Breast epithelium (tissue), 4 donors: Measurements from ENCODE around the gene SENP8. TPM values are rescaled to one million over a fixed set of nuclear protein-coding genes. Genes with fewer than 3 reads are reported as not detected.
A peak's percentile ranks its signal among the peaks of the same experiment; 100 is the strongest.

ENCODE experiments used
- DNase-seq, 2 donors: peaks; one replicate each; pipeline ENCODE4 v3.0.0-alpha.2; 2019; ENCODE audit warnings: low spot score in 2 of 2
- H3K27ac ChIP-seq, 2 donors: fragments of 200-600 bp; sonication (generic) in 1 of 2; one replicate each; pipeline ENCODE4 v1.5.1; 2016 to 2019; ENCODE audit warnings: mild to moderate bottlenecking in 1 of 2
- H3K27me3 ChIP-seq, 2 donors: fragments of 200-600 bp; sonication (generic) in 1 of 2; one replicate each; pipeline versions ENCODE4 v1.5.1 to v1.6.0; 2017 to 2019; ENCODE audit warnings: control low read depth in 1 of 2, mild to moderate bottlenecking in 1 of 2
- H3K36me3 ChIP-seq: fragments of 200-600 bp; one replicate; pipeline ENCODE4 v1.5.1; 2019
- H3K4me1 ChIP-seq, 2 donors: fragments of 200-600 bp; sonication (generic); one replicate each; pipeline ENCODE4 v1.5.1; 2016 to 2019; ENCODE audit warnings: control low read depth in 1 of 2
- H3K4me3 ChIP-seq, 3 donors: fragments of 200-600 bp; sonication (generic); 1 replicate in 2 of 3; 2 replicates in 1 of 3; pipeline ENCODE4 v1.5.1; 2016 to 2019; ENCODE audit warnings: mild to moderate bottlenecking in 3 of 3, moderate library complexity in 2 of 3
- H3K9me3 ChIP-seq, 2 donors: fragments of 200-600 bp; sonication (generic) in 1 of 2; one replicate each; pipeline ENCODE4 v1.5.1; 2016 to 2019; ENCODE audit warnings: control low read depth in 1 of 2
- CTCF ChIP-seq, 3 donors: fragments of 450-650 bp; IDR thresholded peaks; one replicate each; pipeline ENCODE4 v1.5.1; 2016 to 2017; ENCODE audit warnings: antibody characterized with exemption in 3 of 3, mild to moderate bottlenecking in 3 of 3, moderate library complexity in 3 of 3
- POLR2A ChIP-seq: fragments of 450-650 bp; IDR thresholded peaks from one replicate; pipeline ENCODE4 v1.6.1; 2016; ENCODE audit warnings: antibody characterized with exemption, mild to moderate bottlenecking, moderate library complexity
- POLR2AphosphoS5 ChIP-seq, 3 donors: sonication (generic); formaldehyde crosslinking; IDR thresholded peaks; one replicate each; pipeline ENCODE4 v1.6.1; 2017; ENCODE audit warnings: antibody characterized with exemption in 3 of 3
- intact Hi-C: fragments of 100-400 bp; cut with DNase I; formaldehyde crosslinking; loops from one replicate; pipeline ENCODE4 v1.15.1; 2023; ENCODE audit warnings: low total_unique reads
- total RNA-seq, 3 donors: library from RNA; depleted of rRNA; stranded (reverse); fragments of >200 nt; gene quantifications; one replicate each; pipeline ENCODE4 v1.1.0, GENCODE V29; 2016

The SENP8 gene
- total RNA-seq, 3 donors from 2014 or later: 1.6 to 4.4 (median 2.0) TPM

- DNase-seq: peak; percentile 87 to 88
- no peaks in the 10 kb centered on the region for H3K36me3 ChIP-seq
- peaks cover 0 to 5% of the 10 kb centered on the region in 2 donors for H3K4me1 ChIP-seq
- intact Hi-C loops: no loop called here
- no peaks in the 10 kb centered on the region for H3K27me3 ChIP-seq
- peak overlapping the region; percentile 92 to 93 for H3K27ac ChIP-seq
- TF ChIP-seq POLR2AphosphoS5 (IDR thresholded peaks at IDR 0.05) (peak in 1 of 3 donors; percentile 58), POLR2A (no peak), CTCF (IDR thresholded peaks at IDR 0.05) (peak; percentile 91 to 92 (median 91))
- peak overlapping the region; percentile 45 to 68 (median 52) for H3K4me3 ChIP-seq
- H3K9me3 ChIP-seq: no peaks in the 10 kb centered on the region
Measured at GRCh38 chr15:72155635-72156616, 37.7 kb downstream of the SENP8 start.

GRCh38 chr15:72156928-72157327 is 38.7 kb downstream of the SENP8 start:
- Histone ChIP-seq H3K27me3 (no peaks in the 10 kb centered on the region), H3K4me3 (no peak overlapping the region), H3K36me3 (no peaks in the 10 kb centered on the region), H3K4me1 (peaks cover 0 to 5% of the 10 kb centered on the region in 2 donors), H3K27ac (peak overlapping the region in 1 of 2 donors; percentile 92), H3K9me3 (no peaks in the 10 kb centered on the region)
- no peak for TF ChIP-seq POLR2A
- TF ChIP-seq POLR2AphosphoS5 (IDR thresholded peaks at IDR 0.05): no peak
- TF ChIP-seq CTCF (IDR thresholded peaks at IDR 0.05): no peak
- intact Hi-C loops: no loop called here
- no peak for DNase-seq

GRCh38 chr15:72160696-72161245 is 42.6 kb downstream of the SENP8 start:
- H3K4me1 ChIP-seq: no peaks in the 10 kb centered on the region
- H3K36me3 ChIP-seq: no peaks in the 10 kb centered on the region
- H3K9me3 ChIP-seq: no peaks in the 10 kb centered on the region
- no peak overlapping the region for H3K27ac ChIP-seq
- H3K27me3 ChIP-seq: no peaks in the 10 kb centered on the region
- no peak for DNase-seq
- H3K4me3 ChIP-seq: no peak overlapping the region
- no peak for TF ChIP-seq POLR2AphosphoS5 (IDR thresholded peaks at IDR 0.05)
- no peak for TF ChIP-seq CTCF (IDR thresholded peaks at IDR 0.05)
- intact Hi-C loops: no loop called here

- Histone ChIP-seq H3K36me3 (no peaks in the 10 kb centered on the region), H3K9me3 (no peaks in the 10 kb centered on the region), H3K4me1 (no peaks in the 10 kb centered on the region), H3K27me3 (no peaks in the 10 kb centered on the region), H3K27ac (peak overlapping the region; percentile 17 to 19), H3K4me3 (no peak overlapping the region)
- TF ChIP-seq CTCF (IDR thresholded peaks at IDR 0.05): no peak
- no peak for TF ChIP-seq POLR2A
- TF ChIP-seq POLR2AphosphoS5 (IDR thresholded peaks at IDR 0.05): no peak
- DNase-seq: no peak
- intact Hi-C loops: no loop called here
Measured at GRCh38 chr15:72161361-72162132, 43.3 kb downstream of the SENP8 start.
